Activated CD4-positive, alpha-beta T cell treated with anti-CD3 and anti-CD28 coated beads for 48 hours (primary cell): Measurements from ENCODE around the gene ANAPC7.
"Not testable (repeated sequence)": the region's sequence is repeated elsewhere in the genome, so short reads cannot be mapped to it uniquely, and the experiment has no call there.

Experiments
- DNase-seq: peaks from one replicate; pipeline ENCODE4 v3.0.0-alpha.2; 2020

Gene ANAPC7

DNA sequence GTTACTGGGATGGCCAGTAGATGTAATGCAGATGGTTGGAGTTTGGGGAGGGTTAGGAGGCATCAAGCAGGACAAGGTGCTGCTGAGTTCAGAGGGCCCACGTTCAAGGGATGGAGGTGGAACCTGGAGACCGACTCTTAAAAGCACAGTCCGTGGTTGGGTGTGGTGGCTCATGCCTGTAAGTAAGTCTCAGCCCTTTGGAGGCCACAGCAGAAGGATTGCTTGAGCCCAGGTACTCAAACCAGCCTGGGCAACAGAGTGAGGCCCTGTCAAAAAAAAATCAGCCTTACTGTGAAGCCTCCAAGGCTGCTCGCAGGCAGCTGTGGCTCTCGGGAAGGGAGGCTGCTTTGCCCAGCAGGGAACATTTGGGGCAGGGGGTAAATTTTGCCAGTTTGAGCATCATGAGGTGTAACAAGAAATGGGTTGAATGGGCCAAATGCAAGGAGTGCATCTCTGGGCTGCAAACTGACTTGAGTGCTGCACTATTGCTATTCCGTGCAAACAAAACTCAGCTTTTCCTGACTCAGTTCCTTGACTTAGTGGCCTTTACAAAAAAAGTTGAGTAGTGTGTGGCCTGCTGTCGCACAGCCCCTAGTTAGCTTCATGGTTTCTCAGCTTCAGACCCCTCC, 55.0 kb downstream of the ANAPC7 start:
- DNase-seq: no peak

DNA sequence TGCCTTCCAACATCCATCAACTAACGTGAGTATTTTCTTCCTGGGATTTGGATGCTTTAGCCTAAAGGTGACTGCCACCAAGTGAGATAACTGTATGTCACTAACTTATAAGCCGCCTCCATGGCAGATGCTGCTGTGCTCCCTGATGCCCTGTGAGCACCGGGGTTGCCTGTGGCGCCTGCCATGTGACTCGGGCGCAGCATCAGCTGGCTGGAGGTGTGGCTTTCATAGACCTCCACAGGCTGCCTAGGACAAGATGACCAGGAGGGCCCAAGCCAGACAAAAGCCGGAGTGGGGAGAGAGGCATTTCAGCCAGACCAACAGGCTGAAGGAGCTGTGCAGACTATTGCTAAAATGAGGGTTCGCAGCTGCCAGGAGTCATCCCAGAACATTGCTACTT, 55.7 kb downstream of the ANAPC7 start:
- DNase-seq: no peak

GRCh38 chr12:110345963-110346362, 57.5 kb downstream of the ANAPC7 start:
- DNase-seq: no peak

DNA sequence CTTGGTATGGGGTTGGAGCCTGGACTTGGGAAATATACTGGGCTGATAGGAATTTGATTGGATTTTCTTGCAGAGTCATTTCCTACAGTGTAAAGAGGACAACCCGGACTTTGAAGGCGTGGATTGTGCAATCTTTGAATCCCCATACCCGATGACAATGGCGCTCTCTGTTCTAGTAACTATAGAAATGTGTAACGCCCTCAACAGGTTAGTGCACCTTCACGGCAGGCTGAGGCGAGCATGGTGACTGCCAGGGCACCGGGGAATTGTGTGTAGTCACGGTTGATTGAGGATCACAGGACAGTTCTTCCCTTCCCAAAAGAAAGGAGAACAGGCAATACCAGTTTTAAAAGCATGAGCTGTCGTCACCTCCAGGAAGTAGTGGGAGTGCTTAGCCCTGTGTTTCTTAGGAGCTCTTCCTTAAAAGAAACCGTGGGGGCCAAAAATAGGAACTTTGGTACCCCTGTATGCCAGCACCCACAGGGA, 58.3 kb downstream of the ANAPC7 start:
- DNase-seq: no peak

DNA sequence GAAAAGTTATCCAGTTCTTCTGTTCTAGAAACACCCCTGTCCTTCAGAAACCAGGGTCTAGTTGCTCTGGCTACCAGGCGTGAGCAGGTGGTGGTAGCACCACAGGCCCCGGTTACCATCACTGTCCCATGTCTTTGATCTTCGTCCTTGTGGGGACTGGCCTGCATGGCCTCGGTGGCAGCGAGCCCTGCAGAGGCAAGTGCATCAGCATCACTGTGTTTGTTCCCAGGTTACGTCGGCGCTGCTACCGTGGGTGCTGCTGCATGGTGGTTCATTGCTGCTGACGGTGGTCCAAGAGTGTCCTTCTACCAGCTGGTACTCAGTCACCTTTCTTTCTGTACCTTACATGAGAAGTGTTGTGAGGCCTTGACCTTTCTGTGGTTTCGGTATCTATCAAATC, 58.9 kb downstream of the ANAPC7 start:
- DNase-seq: no peak

DNA sequence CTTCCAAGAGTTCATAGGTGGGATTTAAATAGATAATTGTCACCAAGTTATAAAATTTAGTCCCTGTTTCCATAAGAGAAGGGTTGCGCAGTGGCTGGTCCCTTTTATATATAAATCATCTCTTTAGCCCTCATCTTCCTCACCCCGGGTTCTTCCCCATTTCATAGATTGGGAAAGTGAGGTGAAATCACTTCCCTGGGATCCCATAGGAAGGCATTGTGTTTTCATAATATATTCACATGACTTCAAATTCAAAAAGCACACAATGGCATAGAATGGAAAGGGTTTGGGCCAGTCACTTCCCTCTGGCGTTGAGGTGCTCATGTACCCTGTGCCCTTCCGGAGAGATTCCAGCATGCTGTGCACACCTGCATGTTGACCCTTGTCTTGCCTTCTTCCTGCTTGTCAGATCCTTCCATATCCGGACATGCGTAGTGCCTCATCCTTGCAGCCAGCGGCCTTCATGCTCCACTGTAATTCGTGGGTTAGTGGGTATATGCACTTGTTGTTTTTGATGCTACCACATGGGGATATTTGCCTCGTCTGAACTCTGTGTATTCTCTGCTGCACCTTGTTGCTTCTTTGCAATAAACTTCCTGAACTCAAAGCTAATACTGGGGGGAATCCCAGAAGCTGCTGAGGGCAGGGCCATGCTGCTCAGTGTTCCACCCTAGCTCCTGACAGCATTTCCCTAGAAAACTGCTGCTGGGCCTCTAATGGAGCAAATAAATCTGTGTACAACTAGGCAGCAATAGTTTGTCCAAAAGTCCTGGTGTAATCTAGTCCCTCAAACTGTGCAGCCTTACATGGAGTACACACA, 59.6 kb downstream of the ANAPC7 start:
- DNase-seq: no peak

DNA sequence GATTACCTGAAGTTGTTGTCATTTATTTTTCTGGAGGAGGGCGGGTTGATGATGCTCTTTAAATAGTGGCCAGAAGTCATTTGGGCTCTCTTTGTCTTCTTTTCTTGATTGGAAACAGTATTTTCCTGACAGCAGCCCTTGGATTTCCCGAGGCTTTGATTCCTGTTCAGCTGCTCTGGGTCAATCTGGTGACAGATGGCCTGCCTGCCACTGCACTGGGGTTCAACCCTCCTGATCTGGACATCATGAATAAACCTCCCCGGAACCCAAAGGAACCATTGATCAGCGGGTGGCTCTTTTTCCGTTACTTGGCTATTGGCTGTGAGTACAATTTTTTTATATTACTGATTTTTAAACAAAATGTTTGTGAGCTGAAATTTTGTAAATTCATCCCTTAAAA, 60.4 kb downstream of the ANAPC7 start:
- DNase-seq: no peak

DNA sequence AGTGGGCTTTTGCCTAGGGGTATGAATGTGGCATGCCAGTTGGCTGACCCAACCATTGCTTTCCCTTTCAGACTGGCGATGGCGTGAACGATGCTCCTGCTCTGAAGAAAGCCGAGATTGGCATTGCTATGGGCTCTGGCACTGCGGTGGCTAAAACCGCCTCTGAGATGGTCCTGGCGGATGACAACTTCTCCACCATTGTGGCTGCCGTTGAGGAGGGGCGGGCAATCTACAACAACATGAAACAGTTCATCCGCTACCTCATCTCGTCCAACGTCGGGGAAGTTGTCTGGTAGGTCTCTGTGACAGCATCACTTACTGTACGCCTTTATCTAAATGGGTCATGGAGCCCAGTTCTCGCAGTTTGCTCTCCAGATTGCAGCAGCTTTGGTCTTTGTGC, 61.4 kb downstream of the ANAPC7 start:
- DNase-seq: no peak

DNA sequence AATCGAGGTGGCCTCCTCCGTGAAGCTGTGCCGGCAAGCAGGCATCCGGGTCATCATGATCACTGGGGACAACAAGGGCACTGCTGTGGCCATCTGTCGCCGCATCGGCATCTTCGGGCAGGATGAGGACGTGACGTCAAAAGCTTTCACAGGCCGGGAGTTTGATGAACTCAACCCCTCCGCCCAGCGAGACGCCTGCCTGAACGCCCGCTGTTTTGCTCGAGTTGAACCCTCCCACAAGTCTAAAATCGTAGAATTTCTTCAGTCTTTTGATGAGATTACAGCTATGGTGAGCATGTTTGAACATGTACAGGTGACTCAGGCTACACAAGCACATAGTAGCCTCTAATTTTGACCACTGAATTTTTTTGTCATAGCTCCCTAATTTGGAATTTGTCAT, 62.8 kb downstream of the ANAPC7 start:
- DNase-seq: no peak

DNA sequence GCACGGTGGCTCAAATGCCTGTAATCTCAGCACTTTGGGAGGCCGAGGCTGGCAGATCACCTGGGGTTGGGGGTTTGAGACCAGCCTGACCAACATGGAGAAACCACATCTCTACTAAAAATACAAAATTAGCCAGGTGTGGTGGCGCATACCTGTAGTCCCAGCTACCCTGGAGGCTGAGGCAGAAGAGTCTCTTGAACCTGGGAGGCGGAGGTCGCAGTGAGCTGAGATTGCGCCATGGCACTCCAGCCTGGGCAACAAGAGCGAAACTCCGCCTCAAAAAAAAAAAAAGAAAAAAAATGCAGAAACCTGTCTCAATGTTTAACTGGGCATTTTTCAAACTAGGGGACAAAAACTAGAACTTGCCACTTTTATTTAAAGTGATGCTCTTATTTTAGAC, 63.2 kb downstream of the ANAPC7 start:
- not testable (repeated sequence) for DNase-seq

DNA sequence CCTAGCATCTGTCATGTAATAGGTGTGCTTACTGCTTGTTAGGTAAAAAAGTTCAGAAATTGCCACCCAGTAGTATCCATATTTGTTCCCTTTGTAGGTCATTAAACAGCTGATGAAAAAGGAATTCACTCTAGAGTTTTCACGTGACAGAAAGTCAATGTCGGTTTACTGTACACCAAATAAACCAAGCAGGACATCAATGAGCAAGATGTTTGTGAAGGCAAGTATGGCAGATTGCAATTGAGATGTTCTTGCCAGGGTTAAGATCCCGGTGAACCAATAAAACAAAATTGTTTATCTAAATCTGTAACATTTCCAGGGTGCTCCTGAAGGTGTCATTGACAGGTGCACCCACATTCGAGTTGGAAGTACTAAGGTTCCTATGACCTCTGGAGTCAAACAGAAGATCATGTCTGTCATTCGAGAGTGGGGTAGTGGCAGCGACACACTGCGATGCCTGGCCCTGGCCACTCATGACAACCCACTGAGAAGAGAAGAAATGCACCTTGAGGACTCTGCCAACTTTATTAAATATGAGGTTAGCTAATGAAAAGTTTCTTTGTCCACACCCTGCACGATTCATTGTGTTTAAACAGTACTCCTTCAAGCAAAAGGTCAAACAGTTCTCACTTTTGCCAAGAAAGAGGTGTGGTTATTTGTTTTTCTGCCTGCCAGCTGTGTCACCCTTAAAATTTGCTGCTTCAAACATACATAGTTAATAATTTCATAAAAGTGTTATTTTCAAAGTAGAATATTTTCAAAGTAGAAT, 64.1 kb downstream of the ANAPC7 start:
- no peak for DNase-seq

DNA sequence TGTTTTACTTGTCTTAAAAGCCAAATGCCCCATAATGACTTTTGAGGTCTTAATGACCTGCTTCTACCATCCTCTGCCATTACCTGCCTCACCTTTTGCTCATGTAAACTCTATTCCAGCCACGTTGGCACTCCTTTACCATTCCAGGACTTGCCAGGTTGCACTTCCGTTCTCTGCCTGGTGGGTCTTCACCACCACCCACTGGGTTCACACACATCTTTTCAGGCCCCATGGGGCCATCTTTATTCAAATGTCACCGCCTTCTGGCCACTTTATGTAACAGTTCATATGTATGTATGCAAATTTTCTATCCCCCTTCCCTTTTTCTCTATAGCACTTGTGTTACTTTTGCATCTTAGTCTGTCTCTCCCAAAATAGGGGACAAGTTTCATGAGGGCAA, 64.8 kb downstream of the ANAPC7 start:
- no peak for DNase-seq

- no peak for DNase-seq
Measured at GRCh38 chr12:110337912-110338710, 65.4 kb downstream of the ANAPC7 start.

DNA sequence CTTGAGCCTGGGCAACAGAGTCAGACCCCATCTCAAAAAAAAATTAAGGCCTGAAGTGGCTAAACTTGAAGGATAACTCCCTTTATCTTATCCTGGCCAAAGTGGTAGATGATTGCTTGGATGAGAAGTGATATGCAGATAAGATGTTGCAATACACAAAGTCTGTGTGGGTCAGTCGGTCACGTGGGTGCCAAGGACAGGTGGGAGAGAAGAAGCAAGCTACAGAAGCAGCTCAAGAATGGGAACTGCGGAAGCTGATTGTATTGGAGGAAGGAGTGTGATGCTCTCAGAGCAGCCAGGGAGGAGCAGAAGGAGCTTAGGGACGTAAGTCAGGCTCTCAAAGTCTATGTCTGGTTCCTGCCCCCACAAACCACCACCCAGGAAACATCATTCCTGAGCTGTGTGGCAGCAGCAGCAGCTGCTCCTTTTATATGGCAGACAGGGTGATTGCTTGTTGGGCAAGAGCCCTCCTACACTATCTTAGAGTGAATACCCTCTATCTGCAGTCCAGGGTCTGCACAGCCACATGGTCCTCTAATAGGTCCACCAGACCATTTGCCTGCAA, 67.9 kb downstream of the ANAPC7 start:
- no peak for DNase-seq

GRCh38 chr12:110333201-110333600, 70.3 kb downstream of the ANAPC7 start:
- no peak for DNase-seq

DNA sequence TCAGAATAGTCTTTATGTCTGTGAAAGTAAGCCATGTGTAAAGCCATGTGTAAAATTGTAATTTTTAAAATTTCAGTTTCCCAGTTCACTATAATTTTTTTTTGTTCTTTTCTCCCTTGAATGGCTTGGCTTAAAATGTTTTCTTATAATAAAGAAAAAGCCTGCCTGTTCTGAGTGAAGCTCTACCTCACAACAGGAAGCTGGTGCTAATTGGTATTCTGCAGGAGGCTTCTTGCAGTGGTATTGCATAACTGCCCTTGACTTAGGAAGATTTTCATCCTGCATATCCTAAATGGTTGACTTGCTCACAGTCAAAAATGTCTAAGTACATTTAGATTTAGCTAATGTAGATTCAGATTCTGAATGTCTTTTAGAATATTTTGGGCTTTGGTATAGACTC, 73.0 kb downstream of the ANAPC7 start:
- no peak for DNase-seq

DNA sequence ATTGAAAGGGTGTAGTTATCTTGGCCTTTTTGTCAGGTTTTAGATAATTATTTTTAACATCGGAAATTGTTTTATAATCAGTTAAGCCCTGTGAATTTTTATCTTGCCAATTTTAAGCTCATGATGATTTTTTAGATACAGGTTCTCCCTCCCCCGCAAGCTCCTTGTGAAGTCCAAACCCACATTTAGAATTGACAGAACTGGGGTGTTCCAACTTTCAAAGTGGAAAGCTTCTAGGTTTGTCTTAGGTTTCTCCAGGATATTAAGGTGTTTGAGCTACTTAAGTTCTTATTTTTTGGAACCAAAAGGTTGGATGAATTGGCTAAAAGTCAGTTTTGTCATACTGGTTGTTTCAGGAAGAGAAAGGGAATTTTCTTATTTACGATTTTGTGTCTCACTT, 73.4 kb downstream of the ANAPC7 start:
- DNase-seq: no peak

GRCh38 chr12:110329710-110330109, 73.8 kb downstream of the ANAPC7 start:
- DNase-seq: no peak
